OCI-LY3 (cell line): ENCODE measurements around the gene NPR3.

ENCODE experiments used
- H2AFZ ChIP-seq: fragments of 200-600, 300-600 bp; shearing (Covaris generic); 2 replicates; pipeline ENCODE4 v1.6.0; 2014; ENCODE audit warnings: antibody characterized with exemption, low read depth, low read length
- H3K27ac ChIP-seq: fragments of 200-600, 300-600 bp; sonication (generic); 2 replicates; pipeline ENCODE4 v1.5.1; 2014; ENCODE audit warnings: mild to moderate bottlenecking, low read length, moderate library complexity, mixed read lengths
- H3K27me3 ChIP-seq: fragments of 200-600, 300-600 bp; sonication (generic); 2 replicates; pipeline ENCODE4 v1.6.1; 2014; ENCODE audit warnings: low read depth, low read length, mixed read lengths
- H3K36me3 ChIP-seq: fragments of 200-600, 300-600 bp; sonication (generic); replicated peaks from 2 replicates; pipeline ENCODE3; 2014; ENCODE audit warnings: low read depth, low read length, mixed read lengths
- H3K4me1 ChIP-seq: fragments of 300-600, 200-600 bp; sonication (generic); 2 replicates; pipeline ENCODE4 v1.6.1; 2014; ENCODE audit warnings: low read length, mixed read lengths
- H3K4me2 ChIP-seq: fragments of 200-600, 300-600 bp; sonication (generic); 2 replicates; pipeline ENCODE4 v1.6.1; 2014; ENCODE audit warnings: low read length, mixed read lengths
- H3K4me3 ChIP-seq: fragments of 300-600, 200-600 bp; sonication (generic); 2 replicates; pipeline ENCODE4 v1.5.1; 2014; ENCODE audit warnings: antibody characterized with exemption, mild to moderate bottlenecking, low read length, moderate library complexity
- H3K79me2 ChIP-seq: fragments of 300-600, 200-600 bp; shearing (Covaris generic); 2 replicates; pipeline ENCODE4 v1.6.1; 2014; ENCODE audit warnings: mild to moderate bottlenecking, low read length, mixed read lengths
- H3K9ac ChIP-seq: fragments of 300-600, 200-600 bp; shearing (Covaris generic); 2 replicates; pipeline ENCODE4 v1.6.0; 2014; ENCODE audit warnings: mild to moderate bottlenecking, low read length, moderate library complexity
- H3K9me3 ChIP-seq: fragments of 200-600, 300-600 bp; shearing (Covaris generic); 2 replicates; pipeline ENCODE4 v1.6.1; 2014; ENCODE audit warnings: low read length, mixed read lengths; ENCODE audit not compliant: insufficient read depth
- H4K20me1 ChIP-seq: fragments of 200-600, 300-600 bp; sonication (generic); 2 replicates; pipeline ENCODE4 v1.6.1; 2016; ENCODE audit warnings: low read length, mixed read lengths; ENCODE audit not compliant: insufficient read depth
- EZH2phosphoT487 ChIP-seq: fragments of 200-600 bp; shearing (Covaris generic); IDR thresholded peaks from 2 replicates; pipeline ENCODE4 v1.6.1; 2018; ENCODE audit warnings: antibody characterized with exemption, mixed run types, low read depth
- TF ChIP-seq, protein P1 (sequence below): fragments of 200-600, 300-600 bp; sonication (generic); IDR thresholded peaks from 2 replicates; pipeline ENCODE4 v1.5.1; 2014; ENCODE audit warnings: antibody characterized with exemption, low read length, low read depth

NPR3 gene

DNA sequence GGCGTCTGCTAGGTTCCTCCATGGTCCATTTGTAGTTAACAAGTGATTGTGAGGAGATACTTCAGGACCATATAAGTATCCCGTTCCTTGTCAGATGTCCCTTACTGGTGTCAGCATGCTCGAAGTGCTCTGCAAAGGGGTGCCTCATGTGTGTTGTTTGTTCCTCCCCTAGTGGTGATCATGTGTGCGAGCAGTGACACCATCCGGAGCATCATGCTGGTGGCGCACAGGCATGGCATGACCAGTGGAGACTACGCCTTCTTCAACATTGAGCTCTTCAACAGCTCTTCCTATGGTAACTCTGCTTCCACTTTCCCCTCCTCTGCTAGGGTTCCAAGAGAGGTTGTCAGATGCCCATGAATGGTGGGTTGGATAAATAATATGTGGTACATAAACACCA, 13.4 kb downstream of the NPR3 start:
- no peak overlapping the region for H3K4me3 ChIP-seq
- no peak overlapping the region for H2AFZ ChIP-seq
- no peak for TF ChIP-seq EZH2phosphoT487
- TF ChIP-seq, protein P1, sequence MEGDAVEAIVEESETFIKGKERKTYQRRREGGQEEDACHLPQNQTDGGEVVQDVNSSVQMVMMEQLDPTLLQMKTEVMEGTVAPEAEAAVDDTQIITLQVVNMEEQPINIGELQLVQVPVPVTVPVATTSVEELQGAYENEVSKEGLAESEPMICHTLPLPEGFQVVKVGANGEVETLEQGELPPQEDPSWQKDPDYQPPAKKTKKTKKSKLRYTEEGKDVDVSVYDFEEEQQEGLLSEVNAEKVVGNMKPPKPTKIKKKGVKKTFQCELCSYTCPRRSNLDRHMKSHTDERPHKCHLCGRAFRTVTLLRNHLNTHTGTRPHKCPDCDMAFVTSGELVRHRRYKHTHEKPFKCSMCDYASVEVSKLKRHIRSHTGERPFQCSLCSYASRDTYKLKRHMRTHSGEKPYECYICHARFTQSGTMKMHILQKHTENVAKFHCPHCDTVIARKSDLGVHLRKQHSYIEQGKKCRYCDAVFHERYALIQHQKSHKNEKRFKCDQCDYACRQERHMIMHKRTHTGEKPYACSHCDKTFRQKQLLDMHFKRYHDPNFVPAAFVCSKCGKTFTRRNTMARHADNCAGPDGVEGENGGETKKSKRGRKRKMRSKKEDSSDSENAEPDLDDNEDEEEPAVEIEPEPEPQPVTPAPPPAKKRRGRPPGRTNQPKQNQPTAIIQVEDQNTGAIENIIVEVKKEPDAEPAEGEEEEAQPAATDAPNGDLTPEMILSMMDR = no peak
- H3K4me1 ChIP-seq = no peaks in the 10 kb centered on the region
- H3K27ac ChIP-seq = no peak overlapping the region
- no peaks in the 10 kb centered on the region for H4K20me1 ChIP-seq
- H3K9ac ChIP-seq = no peak overlapping the region
- no peak overlapping the region for H3K4me2 ChIP-seq
- no peaks in the 10 kb centered on the region for H3K9me3 ChIP-seq
- no peaks in the 10 kb centered on the region for H3K36me3 ChIP-seq
- no peaks in the 10 kb centered on the region for H3K79me2 ChIP-seq
- no peaks in the 10 kb centered on the region for H3K27me3 ChIP-seq

DNA sequence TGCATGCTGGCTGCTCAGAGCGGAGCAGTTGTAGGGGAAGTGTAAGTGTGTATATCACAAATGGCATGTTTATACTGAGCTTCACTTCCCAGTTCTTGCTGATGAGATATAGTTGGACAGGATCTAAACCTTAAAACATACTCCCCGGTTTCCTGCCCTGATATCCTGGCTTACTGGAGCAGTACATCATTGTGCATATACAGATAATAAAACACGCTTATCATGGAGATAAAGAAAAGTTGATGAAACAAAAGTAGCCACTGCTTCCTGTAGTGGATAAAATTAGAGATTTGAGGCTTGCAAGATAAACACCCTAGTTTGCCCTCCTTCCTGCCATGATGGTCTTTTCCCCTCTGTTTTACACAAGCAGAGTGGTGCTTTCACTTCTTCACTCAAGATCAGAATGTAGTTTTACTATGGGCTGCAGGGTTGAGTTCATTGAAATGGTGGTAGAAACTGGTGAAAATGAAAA, 15.0 kb downstream of the NPR3 start:
- H3K4me2 ChIP-seq = peak overlapping the region; percentile 30
- H3K4me1 ChIP-seq = no peaks in the 10 kb centered on the region
- no peak overlapping the region for H3K27ac ChIP-seq
- H2AFZ ChIP-seq = no peak overlapping the region
- no peaks in the 10 kb centered on the region for H4K20me1 ChIP-seq
- no peaks in the 10 kb centered on the region for H3K27me3 ChIP-seq
- TF ChIP-seq, protein P1 = no peak
- TF ChIP-seq EZH2phosphoT487 = no peak
- no peak overlapping the region for H3K9ac ChIP-seq
- no peaks in the 10 kb centered on the region for H3K36me3 ChIP-seq
- no peaks in the 10 kb centered on the region for H3K79me2 ChIP-seq
- no peak overlapping the region for H3K4me3 ChIP-seq
- no peaks in the 10 kb centered on the region for H3K9me3 ChIP-seq

DNA sequence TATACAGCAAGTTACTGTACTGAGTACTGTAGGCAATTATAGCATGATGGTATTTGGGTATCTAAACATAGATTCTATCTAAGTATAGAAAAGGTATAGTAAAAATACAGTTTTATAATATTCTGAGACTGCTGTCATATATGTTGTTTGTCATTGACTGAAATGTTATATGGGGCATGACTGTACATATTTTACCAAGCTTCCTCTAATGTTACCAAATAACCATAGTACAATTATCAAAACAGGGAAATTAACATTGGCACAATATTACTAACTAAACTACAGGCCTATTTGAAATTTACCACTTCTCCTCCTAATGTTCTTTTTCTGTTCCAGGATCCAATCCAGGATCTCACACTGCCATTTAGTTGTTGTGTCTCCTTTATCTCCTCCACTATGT, 18.5 kb downstream of the NPR3 start:
- no peaks in the 10 kb centered on the region for H3K27me3 ChIP-seq
- no peaks in the 10 kb centered on the region for H3K9me3 ChIP-seq
- H3K4me2 ChIP-seq = no peak overlapping the region
- no peak overlapping the region for H2AFZ ChIP-seq
- no peaks in the 10 kb centered on the region for H4K20me1 ChIP-seq
- no peaks in the 10 kb centered on the region for H3K4me1 ChIP-seq
- no peak overlapping the region for H3K4me3 ChIP-seq
- no peak for TF ChIP-seq EZH2phosphoT487
- TF ChIP-seq, protein P1 = no peak
- H3K27ac ChIP-seq = no peak overlapping the region
- H3K9ac ChIP-seq = no peak overlapping the region
- H3K79me2 ChIP-seq = no peaks in the 10 kb centered on the region
- no peaks in the 10 kb centered on the region for H3K36me3 ChIP-seq

DNA sequence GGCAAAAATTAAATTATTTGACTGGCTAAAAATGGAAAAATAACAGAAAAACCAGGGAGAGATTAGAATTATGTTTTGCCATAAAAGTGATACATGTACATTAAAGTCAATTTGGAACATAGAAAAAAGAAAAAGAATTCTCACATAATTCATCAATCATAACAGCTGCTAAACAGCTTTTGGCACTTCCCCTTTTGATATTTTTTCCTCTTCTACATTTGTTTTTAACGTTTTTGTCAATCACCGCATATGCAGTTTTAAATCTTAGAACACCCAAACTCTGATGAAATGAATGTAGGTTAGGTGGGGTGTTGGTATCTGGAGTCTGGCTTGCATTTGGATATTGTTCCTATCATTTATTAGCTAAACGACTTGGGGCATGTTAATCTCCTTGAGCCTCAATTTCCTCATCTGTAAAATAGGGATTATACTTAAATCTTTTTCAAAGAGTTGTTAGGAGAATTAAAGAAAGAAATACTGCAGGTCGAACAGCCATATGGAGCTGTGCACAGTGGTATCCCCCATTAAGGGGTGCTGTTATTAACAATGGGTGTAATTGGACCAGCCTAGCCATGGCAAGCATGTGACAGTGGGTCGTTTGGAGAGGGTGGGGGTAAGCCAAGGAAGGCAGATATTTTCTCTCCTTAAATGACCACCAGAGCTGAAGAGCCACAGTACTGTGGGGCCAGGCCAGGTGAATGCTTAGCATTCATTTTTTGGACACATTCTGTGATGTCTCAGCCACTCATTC, 22.6 kb downstream of the NPR3 start:
- H3K27me3 ChIP-seq = no peaks in the 10 kb centered on the region
- no peak overlapping the region for H3K27ac ChIP-seq
- H3K4me2 ChIP-seq = no peak overlapping the region
- no peak overlapping the region for H3K9ac ChIP-seq
- no peaks in the 10 kb centered on the region for H3K9me3 ChIP-seq
- TF ChIP-seq, protein P1 = no peak
- TF ChIP-seq EZH2phosphoT487 = no peak
- H3K79me2 ChIP-seq = no peaks in the 10 kb centered on the region
- no peaks in the 10 kb centered on the region for H4K20me1 ChIP-seq
- no peak overlapping the region for H3K4me3 ChIP-seq
- no peak overlapping the region for H2AFZ ChIP-seq
- H3K36me3 ChIP-seq = no peaks in the 10 kb centered on the region
- H3K4me1 ChIP-seq = no peaks in the 10 kb centered on the region
